ENCODE results near the gene KCNT1. TPM values are rescaled to one million over a fixed set of nuclear protein-coding genes. Genes with fewer than 3 reads are reported as not detected.

Gene KCNT1
- total RNA-seq, 2 experiments from 2014 or later: not detected

GRCh38 chr9:135661816-135662560, 40.0 kb upstream of the KCNT1 start:
- TF ChIP-seq CTCF (IDR thresholded peaks at IDR 0.05): no peak
- ChIA-PET CTCF (no interaction called here), POLR2A (no interaction called here)
- Mint-ChIP-seq H3K4me1 (ENCODE audit: low read depth) (no peaks in the 10 kb centered on the region), H3K27ac (no peak overlapping the region), H3K4me3 (no peak overlapping the region), H3K9me3 (no peaks in the 10 kb centered on the region), H3K36me3 (ENCODE audit: low read depth) (no peaks in the 10 kb centered on the region), H3K27me3 (peaks cover 2% of the 10 kb centered on the region)
- no peak for DNase-seq
- ATAC-seq: no peak
- intact Hi-C loops (cut with micrococcal nuclease): no loop called here

GRCh38 chr9:135662758-135663450, 39.1 kb upstream of the KCNT1 start, which contains the start of gene LCN9:
Gene LCN9, plus strand, starts transcription at chr9:135663309. Its CDS starts 13 bp downstream, at chr9:135663322.
- no peaks in the 10 kb centered on the region for H3K4me1 Mint-ChIP-seq (ENCODE audit: low read depth)
- CTCF ChIA-PET: no interaction called here
- no peaks in the 10 kb centered on the region for H3K9me3 Mint-ChIP-seq

GRCh38 chr9:135663451-135663770, 38.6 kb upstream of the KCNT1 start:
- DNase-seq: no peak
- TF ChIP-seq CTCF (IDR thresholded peaks at IDR 0.05): no peak
- intact Hi-C loops (cut with micrococcal nuclease): no loop called here

More at GRCh38 chr9:135662758-135663450, 39.1 kb upstream of the KCNT1 start, which contains the start of gene LCN9:
- Mint-ChIP-seq H3K27me3 (peaks cover 2% of the 10 kb centered on the region), H3K4me3 (no peak within 1 kb of the TSS), H3K36me3 (ENCODE audit: low read depth) (no peaks in the 10 kb centered on the region), H3K27ac (no peak within 1 kb of the TSS)
- POLR2A ChIA-PET: no interaction called here
- intact Hi-C loops (cut with micrococcal nuclease): no loop called here
- ATAC-seq: no peak
- no peak for DNase-seq
- no peak for TF ChIP-seq CTCF (IDR thresholded peaks at IDR 0.05)

GRCh38 chr9:135663857-135664256, 38.1 kb upstream of the KCNT1 start:
- TF ChIP-seq CTCF (IDR thresholded peaks at IDR 0.05): no peak
- DNase-seq (no peak), ATAC-seq (no peak)
- peaks cover 2% of the 10 kb centered on the region for H3K27me3 Mint-ChIP-seq
- CTCF ChIA-PET: no interaction called here
- intact Hi-C loops (cut with micrococcal nuclease): no loop called here
- H3K4me1 Mint-ChIP-seq (ENCODE audit: low read depth): no peaks in the 10 kb centered on the region
- no peak overlapping the region for H3K4me3 Mint-ChIP-seq
- H3K27ac Mint-ChIP-seq: no peak overlapping the region
- POLR2A ChIA-PET: interaction anchor here (1.0 kb wide), 1 partner anchor 15 kb away, joined by 3 read pairs; no protein-coding TSS in a partner anchor
- H3K9me3 Mint-ChIP-seq: no peaks in the 10 kb centered on the region
- no peaks in the 10 kb centered on the region for H3K36me3 Mint-ChIP-seq (ENCODE audit: low read depth)

More at GRCh38 chr9:135663451-135663770, 38.6 kb upstream of the KCNT1 start:
- Mint-ChIP-seq H3K27me3 (peaks cover 2% of the 10 kb centered on the region), H3K9me3 (no peaks in the 10 kb centered on the region), H3K4me3 (no peak overlapping the region), H3K4me1 (ENCODE audit: low read depth) (no peaks in the 10 kb centered on the region), H3K36me3 (ENCODE audit: low read depth) (no peaks in the 10 kb centered on the region), H3K27ac (no peak overlapping the region)
- POLR2A ChIA-PET: interaction anchor here (1.0 kb wide), 1 partner anchor 15 kb away, joined by 3 read pairs; no protein-coding TSS in a partner anchor
- no peak for ATAC-seq
- CTCF ChIA-PET: no interaction called here

GRCh38 chr9:135664266-135664665, 37.7 kb upstream of the KCNT1 start:
- DNase-seq (no peak), ATAC-seq (no peak)
- H3K9me3 Mint-ChIP-seq: peaks cover 2% of the 10 kb centered on the region
- H3K4me1 Mint-ChIP-seq (ENCODE audit: low read depth): no peaks in the 10 kb centered on the region
- H3K4me3 Mint-ChIP-seq: no peak overlapping the region
- no peak for TF ChIP-seq CTCF (IDR thresholded peaks at IDR 0.05)
- no peak overlapping the region for H3K27ac Mint-ChIP-seq
- ChIA-PET POLR2A (interaction anchor here (1.0 kb wide), 1 partner anchor 16 kb away, joined by 3 read pairs; no protein-coding TSS in a partner anchor), CTCF (no interaction called here)
- no peaks in the 10 kb centered on the region for H3K36me3 Mint-ChIP-seq (ENCODE audit: low read depth)
- H3K27me3 Mint-ChIP-seq: peaks cover 5% of the 10 kb centered on the region
- intact Hi-C loops (cut with micrococcal nuclease): no loop called here
